Gastroesophageal sphincter (tissue), 4 donors: ENCODE results near the gene RNU4-1. TPM values are rescaled to one million over a fixed set of nuclear protein-coding genes. Genes with fewer than 3 reads are reported as not detected.
"Not testable (repeated sequence)": the region's sequence is repeated elsewhere in the genome, so short reads cannot be mapped to it uniquely, and the experiment has no call there.

ENCODE experiments used
- ATAC-seq: fragments of 150-250 bp; one replicate; pipeline ENCODE4 v1.9.1; 2016; ENCODE audit warnings: mild to moderate bottlenecking, moderate library complexity
- H3K27ac ChIP-seq, 4 donors: fragments of 200-600 bp; sonication (generic) in 3 of 4; 1 replicate in 3 of 4; 2 replicates in 1 of 4; pipeline ENCODE4 v1.5.1; 2016 to 2019
- H3K27me3 ChIP-seq: fragments of 200-600 bp; sonication (generic); one replicate; pipeline ENCODE4 v1.5.1; 2019
- H3K36me3 ChIP-seq, 2 donors: fragments of 200-600 bp; sonication (generic); one replicate each; pipeline ENCODE4 v1.5.1; 2019; ENCODE audit warnings: control low read depth in 1 of 2
- H3K4me1 ChIP-seq, 3 donors: fragments of 200-600 bp; sonication (generic); 1 replicate in 2 of 3; 2 replicates in 1 of 3; pipeline ENCODE4 v1.5.1; 2016 to 2019; ENCODE audit warnings: control low read depth in 2 of 3
- H3K4me3 ChIP-seq, 2 donors: fragments of 200-600 bp; sonication (generic); one replicate each; pipeline ENCODE4 v1.5.1; 2019; ENCODE audit warnings: mild to moderate bottlenecking in 1 of 2, moderate library complexity in 1 of 2
- H3K9me3 ChIP-seq, 3 donors: fragments of 200-600 bp; sonication (generic); one replicate each; pipeline ENCODE4 v1.5.1; 2017 to 2019; ENCODE audit warnings: control low read depth in 2 of 3
- CTCF ChIP-seq, 4 experiments: fragments of 200-600 bp in 2 of 4; fragments of 450-650 bp in 2 of 4; sonication (generic) in 1 of 4; IDR thresholded peaks; one replicate each; pipeline ENCODE4 v1.5.1; 2017 to 2019; ENCODE audit warnings: antibody characterized with exemption in 4 of 4, mild to moderate bottlenecking in 2 of 4, moderate library complexity in 2 of 4
- EP300 ChIP-seq: sonication (generic); formaldehyde crosslinking; IDR thresholded peaks from one replicate; pipeline ENCODE4 v1.6.1; 2017; ENCODE audit warnings: antibody characterized with exemption, mild to moderate bottlenecking
- POLR2A ChIP-seq, 2 donors: fragments of 450-650 bp; IDR thresholded peaks; one replicate each; pipeline ENCODE4 v1.6.1; 2017; ENCODE audit warnings: antibody characterized with exemption in 2 of 2, mild to moderate bottlenecking in 2 of 2, moderate library complexity in 1 of 2
- POLR2AphosphoS5 ChIP-seq: sonication (generic); formaldehyde crosslinking; IDR thresholded peaks from one replicate; pipeline ENCODE4 v1.6.1; 2017; ENCODE audit warnings: antibody characterized with exemption
- WGBS, 2 donors: methylation state at CpG; one replicate each; pipeline ENCODE4 v1.1.5; 2018; ENCODE audit warnings: low coverage in 1 of 2; 5-methylcytosine and 5-hydroxymethylcytosine counted together
- total RNA-seq, 4 donors: library from RNA; depleted of rRNA; stranded (reverse); fragments of >200 nt; gene quantifications; one replicate each; pipeline ENCODE4 v1.1.0, GENCODE V29; 2016

Gene RNU4-1
- under 1 TPM in 1 of 4 donors, not detected in 3; under 0.01 TPM for total RNA-seq

- Histone ChIP-seq H3K4me1 (peaks cover 0 to 25% (median 3%) of the 10 kb centered on the region in 3 donors), H3K9me3 (no peaks in the 10 kb centered on the region), H3K27me3 (no peaks in the 10 kb centered on the region), H3K36me3 (no peaks in the 10 kb centered on the region), H3K4me3 (peak within 1 kb of the TSS; percentile 43 to 60), H3K27ac (peak within 1 kb of the TSS; percentile 88 to 94 (median 94))
- ATAC-seq = peak; percentile 40
- TF ChIP-seq CTCF (IDR thresholded peaks at IDR 0.05) (no peak), EP300 (no peak), POLR2AphosphoS5 (peak; percentile 92), POLR2A (IDR thresholded peaks at IDR 0.05) (peak; percentile 45 to 77)
- WGBS, 2 donors = 0 to 4% methylated on average over 16 to 29 of the region's 29 CpGs
These were observed at the start of gene RNU4-1 for GRCh38 chr12:120292661-120293531. Gene RNU4-1 (minus strand): TSS chr12:120293237.

GRCh38 chr12:120342175-120343038 lies 49.4 kb upstream of the RNU4-1 start:
- no peak for ATAC-seq
- no peaks in the 10 kb centered on the region for H3K9me3 ChIP-seq
- peaks cover 24% of the 10 kb centered on the region for H3K27me3 ChIP-seq
- H3K36me3 ChIP-seq = no peaks in the 10 kb centered on the region
- TF ChIP-seq POLR2A (IDR thresholded peaks at IDR 0.05) (no peak), CTCF (IDR thresholded peaks at IDR 0.05) (no peak), EP300 (no peak), POLR2AphosphoS5 (no peak)
- no peak overlapping the region for H3K27ac ChIP-seq
- H3K4me3 ChIP-seq = no peak overlapping the region
- WGBS, 2 donors = 43 to 56% methylated on average over 1 to 6 of the region's 30 CpGs
- no peaks in the 10 kb centered on the region for H3K4me1 ChIP-seq

- H3K27me3 ChIP-seq = peaks cover 24% of the 10 kb centered on the region
- no peaks in the 10 kb centered on the region for H3K36me3 ChIP-seq
- no peak for ATAC-seq
- no peaks in the 10 kb centered on the region for H3K4me1 ChIP-seq
- 58% methylated on average over 2 of the region's 4 CpGs; no CpG with 5 or more reads in 1 of the 2 donors for WGBS, 2 donors
- H3K4me3 ChIP-seq = no peak overlapping the region
- TF ChIP-seq EP300 (no peak), POLR2A (IDR thresholded peaks at IDR 0.05) (no peak)
- H3K27ac ChIP-seq = no peak overlapping the region
- H3K9me3 ChIP-seq = no peaks in the 10 kb centered on the region
These were observed 46.2 kb upstream of the RNU4-1 start for GRCh38 chr12:120339256-120339655.

- H3K27me3 ChIP-seq = peaks cover 21% of the 10 kb centered on the region
- WGBS, 2 donors = 80% methylated on average over 1 to 2 of the region's 2 CpGs
- no peaks in the 10 kb centered on the region for H3K36me3 ChIP-seq
- ATAC-seq = no peak
- H3K27ac ChIP-seq = no peak overlapping the region
- H3K9me3 ChIP-seq = no peaks in the 10 kb centered on the region
- H3K4me1 ChIP-seq = no peaks in the 10 kb centered on the region
- TF ChIP-seq POLR2AphosphoS5 (no peak), POLR2A (IDR thresholded peaks at IDR 0.05) (no peak), CTCF (IDR thresholded peaks at IDR 0.05) (no peak), EP300 (no peak)
- H3K4me3 ChIP-seq = no peak overlapping the region
These were observed 44.7 kb upstream of the RNU4-1 start for GRCh38 chr12:120337730-120338129.

GRCh38 chr12:120336392-120336791 lies 43.4 kb upstream of the RNU4-1 start:
- not testable (repeated sequence) for ATAC-seq, H3K4me1 ChIP-seq, H3K36me3 ChIP-seq, H3K4me3 ChIP-seq, H3K27me3 ChIP-seq, H3K27ac ChIP-seq, H3K9me3 ChIP-seq
- 83 to 100% methylated on average over 2 of the region's 2 CpGs for WGBS, 2 donors
